Fibroblast of skin of back (primary cell): ENCODE data around the gene BTBD18. TPM values are rescaled to one million over a fixed set of nuclear protein-coding genes. Genes with fewer than 3 reads are reported as not detected.

ENCODE experiments used
- DNase-seq: peaks from one replicate; pipeline ENCODE4 v3.0.0-alpha.2; 2013
- polyA plus RNA-seq, 2 experiments: library from polyadenylated mRNA; unstranded; fragments of 120-200 nt; gene quantifications; one replicate each; pipeline ENCODE4 v1.2.1, GENCODE V29; 2013; ENCODE audit not compliant: insufficient read length in 2 of 2

The BTBD18 gene
- 0.04 TPM for polyA plus RNA-seq (2013, experiment 1 of 2; ENCODE audit: insufficient read length)
- polyA plus RNA-seq (2013, experiment 2 of 2; ENCODE audit: insufficient read length): not detected

DNA sequence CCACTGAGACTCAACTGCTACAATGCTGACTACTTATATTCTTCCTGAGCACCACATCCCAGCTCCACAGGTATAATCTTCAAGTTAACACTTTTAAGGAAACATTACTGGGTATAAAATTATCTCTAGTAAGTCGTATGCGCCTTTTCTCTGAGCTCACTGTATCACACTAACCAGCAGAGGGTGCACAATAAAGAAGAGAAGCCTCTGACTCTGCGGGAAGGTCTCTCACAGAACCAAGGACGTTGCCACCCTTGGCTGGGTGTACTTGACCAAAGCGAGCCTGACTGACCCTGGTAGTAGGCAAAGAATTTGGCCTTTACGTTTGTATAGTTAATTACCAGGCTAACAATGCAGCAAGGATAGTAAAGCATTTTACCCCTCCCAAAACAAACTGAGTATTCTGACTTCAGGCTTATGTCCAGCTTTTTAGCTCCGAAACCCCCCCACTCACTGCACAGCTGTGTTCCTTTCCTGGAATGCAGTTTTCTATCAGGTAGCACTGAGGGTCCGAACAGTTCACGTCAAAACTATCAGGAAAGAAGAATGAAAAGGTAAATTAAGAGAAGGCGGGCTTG lies at the start of gene BTBD18:
Gene BTBD18 (minus strand): TSS at position 144 of the 578 bp plus-strand sequence. CDS start 631 bp downstream, outside the sequence.
- DNase-seq: peak; percentile 59

- no peak for DNase-seq
Measured at GRCh38 chr11:57801183-57801485, 49.5 kb upstream of the BTBD18 start.

GRCh38 chr11:57800444-57801182 lies 49.0 kb upstream of the BTBD18 start:
- DNase-seq: peak; percentile 71

DNA sequence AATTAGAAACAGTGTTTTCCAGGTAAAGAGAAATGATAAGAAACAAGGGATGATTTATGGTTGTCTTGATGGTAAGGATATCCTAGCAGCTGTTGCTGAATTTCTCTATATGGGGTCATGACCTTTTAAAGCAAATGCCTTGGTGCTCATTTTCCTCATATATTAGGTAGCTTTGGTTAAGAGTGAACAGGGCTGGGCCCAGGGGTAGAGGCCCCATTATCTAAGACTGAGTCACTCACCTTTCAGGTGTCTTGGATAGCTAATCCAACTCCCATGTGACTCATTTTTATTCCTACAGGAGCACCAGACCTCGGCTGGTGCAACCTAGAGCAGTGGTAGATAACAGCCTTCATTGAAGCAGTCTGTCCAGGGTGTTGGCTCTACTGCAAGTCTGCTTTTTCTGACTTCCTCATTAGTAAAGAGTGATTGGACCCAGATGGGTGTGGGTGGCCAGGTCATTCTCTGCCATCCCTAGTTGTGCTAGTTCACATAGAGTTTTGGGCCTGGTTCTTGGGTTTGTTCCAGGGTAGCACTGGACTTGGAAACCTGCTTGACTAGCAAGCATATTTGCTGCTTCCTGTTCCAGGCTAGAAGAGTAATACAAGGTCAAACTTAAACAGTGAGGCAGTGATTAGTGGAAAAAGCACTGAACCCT lies 47.4 kb upstream of the BTBD18 start:
- no peak for DNase-seq

GRCh38 chr11:57793351-57794115 lies 41.9 kb upstream of the BTBD18 start:
- DNase-seq: no peak

DNA sequence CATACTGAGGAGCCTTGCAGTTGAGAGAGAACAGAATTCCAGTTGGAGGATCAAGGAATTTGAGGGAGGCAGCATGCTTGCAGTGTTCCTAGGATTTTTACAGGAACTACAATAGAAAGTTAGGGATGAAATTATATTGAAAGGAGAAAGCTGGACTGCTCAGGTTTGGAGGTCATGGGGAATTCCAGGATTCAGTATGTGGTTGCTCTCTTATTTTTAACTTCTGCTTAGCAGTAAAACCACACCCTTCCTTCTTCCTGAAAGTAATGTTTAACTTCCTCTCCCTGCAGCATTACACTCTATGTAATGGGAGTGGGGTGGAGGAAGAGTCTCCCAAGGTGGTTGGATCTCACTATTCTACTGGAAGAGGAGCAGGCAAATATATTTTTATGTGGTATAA lies 41.3 kb upstream of the BTBD18 start:
- DNase-seq: no peak

DNA sequence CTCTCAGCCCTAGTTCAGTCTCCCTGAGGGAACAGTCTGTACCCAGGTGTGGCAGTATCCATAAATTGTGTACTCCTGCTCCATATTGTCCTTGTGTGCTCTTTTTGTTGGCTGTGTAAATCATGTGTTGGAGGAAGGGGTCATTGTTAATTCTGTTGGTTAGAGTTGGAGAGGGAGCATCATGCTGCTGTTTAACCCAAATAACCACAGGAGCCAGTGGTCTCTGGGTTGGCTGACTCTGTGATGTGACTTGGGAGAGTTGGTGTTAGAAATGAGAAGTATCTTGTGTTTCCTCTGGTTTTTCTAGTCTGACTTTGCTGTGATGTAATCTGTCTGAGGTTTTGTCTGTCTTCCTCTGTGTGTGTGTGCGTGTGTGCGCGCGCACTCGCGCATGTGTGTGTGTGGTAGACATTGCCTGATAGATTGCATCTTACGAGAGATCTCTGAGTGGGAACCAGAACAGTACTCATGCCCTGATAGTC lies 40.5 kb upstream of the BTBD18 start:
- DNase-seq: no peak

DNA sequence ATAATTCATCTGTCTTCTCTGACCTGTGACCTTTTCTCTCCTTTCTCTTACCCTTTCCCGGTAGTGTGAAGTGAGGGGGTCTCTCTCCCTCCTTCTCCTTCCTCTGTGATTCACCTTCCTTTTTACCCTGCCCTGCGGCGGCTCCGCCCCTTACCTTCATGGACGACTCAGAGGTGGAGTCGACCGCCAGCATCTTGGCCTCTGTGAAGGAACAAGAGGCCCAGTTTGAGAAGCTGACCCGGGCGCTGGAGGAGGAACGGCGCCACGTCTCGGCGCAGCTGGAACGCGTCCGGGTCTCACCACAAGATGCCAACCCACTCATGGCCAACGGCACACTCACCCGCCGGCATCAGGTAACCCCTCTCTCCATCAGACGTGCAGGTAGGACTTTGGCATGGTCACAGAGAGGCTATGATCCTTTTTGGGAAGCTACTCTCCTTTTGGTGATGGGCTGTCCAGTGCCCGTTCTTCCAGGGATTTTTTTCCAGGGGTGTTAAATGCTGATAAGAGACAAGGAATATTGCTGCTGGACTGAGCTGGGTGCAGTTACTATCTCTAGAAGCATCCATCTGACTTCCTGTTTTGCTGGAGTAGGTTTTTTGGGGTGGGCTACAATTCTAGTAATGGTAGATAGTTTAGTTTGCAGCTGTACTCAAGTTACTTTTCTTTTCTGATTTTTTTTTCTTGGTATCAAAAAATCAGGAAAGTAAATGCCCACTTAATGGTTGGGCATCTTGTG lies 39.9 kb upstream of the BTBD18 start:
- no peak for DNase-seq

GRCh38 chr11:57788703-57789088 lies 37.1 kb upstream of the BTBD18 start:
- DNase-seq: no peak

GRCh38 chr11:57787920-57788702 lies 36.5 kb upstream of the BTBD18 start:
- DNase-seq: no peak

DNA sequence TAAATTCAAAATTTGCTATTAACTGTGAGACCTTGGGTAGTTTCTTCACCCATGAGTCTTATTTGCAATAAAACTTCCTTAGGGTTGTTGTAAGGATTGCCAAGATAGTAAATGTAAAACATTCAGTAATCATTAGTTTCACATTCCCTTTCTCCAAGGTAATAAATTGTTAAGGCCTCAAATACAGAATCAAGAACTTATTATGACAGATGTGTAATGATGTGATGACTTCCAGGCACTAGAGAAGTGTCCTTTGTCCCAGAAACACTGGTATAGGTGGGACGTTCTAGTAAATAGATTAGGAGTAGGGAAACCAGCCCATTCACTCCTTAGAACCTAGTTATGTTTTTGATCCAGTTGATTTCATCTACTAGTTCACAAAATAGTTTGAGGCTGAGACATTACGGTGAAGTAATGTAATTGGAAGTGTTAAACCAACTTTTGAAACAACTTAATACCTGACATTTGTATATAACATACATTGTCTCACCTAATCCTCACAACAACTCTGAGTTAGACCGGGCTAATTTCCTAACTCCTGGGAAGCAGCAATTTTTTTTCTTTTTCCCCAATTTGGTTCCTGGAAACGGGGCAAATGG lies 35.5 kb upstream of the BTBD18 start:
- no peak for DNase-seq

- peak; percentile 65 for DNase-seq
Measured at GRCh38 chr11:57786436-57786835, 34.8 kb upstream of the BTBD18 start.

DNA sequence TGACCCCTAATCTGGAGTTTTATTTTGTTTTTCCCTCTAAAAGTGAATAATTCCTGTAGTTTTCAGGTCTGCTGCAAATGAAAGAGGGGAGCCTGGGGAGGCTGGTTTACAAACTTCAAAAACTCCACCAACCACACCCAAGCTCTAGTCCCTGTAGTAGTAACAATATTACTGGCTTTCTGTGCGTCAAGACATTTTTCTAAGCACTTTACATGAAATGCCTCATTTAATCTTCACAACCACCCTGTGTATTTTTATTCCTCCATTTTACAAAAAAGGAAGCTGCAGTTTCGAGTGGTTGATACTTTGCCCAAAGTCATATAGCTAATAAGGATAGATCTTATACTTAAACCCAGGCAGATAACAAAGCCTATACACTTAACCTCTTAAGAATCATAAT lies 33.5 kb upstream of the BTBD18 start:
- no peak for DNase-seq

- no peak for DNase-seq
Measured at GRCh38 chr11:57781529-57781943, 29.9 kb upstream of the BTBD18 start.

DNA sequence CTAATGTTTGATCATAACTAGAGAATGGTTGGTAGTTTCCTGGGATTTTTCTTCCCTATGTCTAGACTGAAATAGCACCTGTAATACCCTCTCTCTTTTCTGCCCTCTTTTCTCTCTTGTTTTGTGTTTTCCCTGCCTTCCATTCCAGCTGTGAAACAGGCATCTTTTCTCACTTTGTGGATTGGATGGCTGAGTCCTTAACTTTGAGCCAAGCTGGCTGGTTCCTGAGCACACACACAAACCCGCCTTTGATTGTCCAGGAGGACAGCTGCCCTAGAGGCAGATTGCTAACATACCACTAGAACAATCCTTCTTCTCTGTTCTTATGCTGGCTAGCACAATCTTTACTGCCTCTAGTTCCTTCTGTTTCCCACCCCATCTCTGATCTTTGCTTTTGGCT lies 27.7 kb upstream of the BTBD18 start:
- peak; percentile 46 for DNase-seq

DNA sequence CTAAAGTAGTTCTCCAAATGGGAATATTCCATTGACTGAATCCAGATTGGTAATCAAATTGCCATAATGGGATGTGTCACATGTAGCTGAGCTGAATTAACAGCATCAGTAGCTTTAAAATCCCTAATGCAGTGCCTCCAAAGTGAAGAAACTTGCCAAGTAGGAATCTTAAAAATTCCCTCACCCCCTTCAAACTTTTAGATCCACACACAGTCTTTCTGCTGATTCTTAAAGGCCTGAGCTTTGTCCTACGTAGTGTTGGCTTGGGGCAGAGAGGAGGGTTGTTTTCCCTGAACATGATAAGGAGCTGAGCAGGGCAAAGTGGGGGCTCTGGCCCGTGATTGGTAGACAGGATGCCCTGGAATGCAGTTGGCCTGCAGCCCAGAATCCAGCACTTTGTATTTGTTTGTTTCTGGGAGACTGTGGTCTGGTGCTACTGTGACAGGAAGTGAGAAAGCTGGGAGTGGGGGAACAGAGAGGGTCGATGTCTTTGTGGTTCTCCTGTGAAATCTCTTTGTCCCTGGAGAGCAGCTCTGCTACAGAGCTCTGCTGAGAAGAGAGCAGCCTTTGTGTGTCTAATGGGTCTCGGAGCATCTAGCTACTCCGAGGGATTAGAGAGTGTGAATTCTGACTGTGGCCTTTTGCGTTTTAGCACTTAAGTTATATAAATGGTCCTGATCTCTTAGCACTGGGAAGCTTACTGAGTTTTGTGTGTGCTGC lies 26.9 kb upstream of the BTBD18 start:
- peak; percentile 99 for DNase-seq

DNA sequence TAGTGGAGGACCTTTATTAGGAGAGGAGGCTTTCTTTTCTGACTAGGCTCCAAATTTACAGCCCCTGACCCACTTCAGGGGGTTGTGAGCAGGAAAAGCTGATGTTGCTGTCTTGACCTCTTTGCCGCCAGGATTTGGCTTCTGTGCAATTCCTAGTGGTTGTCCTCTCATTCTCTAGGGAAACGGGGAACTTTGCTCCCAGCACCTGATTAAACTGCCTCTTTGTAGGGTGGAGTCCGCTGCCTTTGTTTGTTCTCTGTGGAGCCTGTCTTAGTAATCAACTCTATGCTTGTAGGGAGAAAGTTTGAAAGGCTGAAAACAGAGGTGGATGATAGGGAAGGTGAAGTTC lies 26.3 kb upstream of the BTBD18 start:
- no peak for DNase-seq

GRCh38 chr11:57776577-57777210 lies 25.1 kb upstream of the BTBD18 start:
- DNase-seq: no peak

DNA sequence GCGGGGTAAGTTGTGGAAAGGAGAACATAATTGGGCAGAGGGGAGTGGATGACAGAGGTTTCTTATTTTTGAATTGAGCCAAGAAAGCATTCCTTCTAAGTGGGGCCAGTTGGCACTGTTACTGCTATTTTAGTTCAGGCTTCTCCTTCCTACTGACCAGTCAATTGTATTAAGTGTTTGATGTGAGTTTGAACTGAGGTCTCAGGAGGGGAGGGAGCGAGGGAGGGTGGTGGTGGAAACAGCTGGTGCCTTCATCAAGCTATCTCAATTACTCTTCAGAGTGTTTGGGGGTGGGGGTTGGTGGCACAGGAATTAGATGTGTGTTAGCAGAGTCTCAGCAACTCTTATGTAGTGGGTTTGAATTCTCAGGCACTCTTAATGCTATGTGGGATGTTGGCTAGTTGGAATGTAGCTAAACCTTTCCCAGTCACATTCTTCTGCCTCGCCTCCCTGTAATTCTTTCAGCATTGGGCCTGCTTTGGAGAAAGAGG lies 24.5 kb upstream of the BTBD18 start:
- peak; percentile 79 for DNase-seq

GRCh38 chr11:57775491-57775890 lies 23.9 kb upstream of the BTBD18 start:
- no peak for DNase-seq
